LoVo (cell line): ENCODE results near the gene NUDT1.

Experiments
- DNase-seq: peaks from one replicate; pipeline ENCODE4 v3.0.0-alpha.2; 2016; ENCODE audit warnings: low spot score

Gene NUDT1

DNA sequence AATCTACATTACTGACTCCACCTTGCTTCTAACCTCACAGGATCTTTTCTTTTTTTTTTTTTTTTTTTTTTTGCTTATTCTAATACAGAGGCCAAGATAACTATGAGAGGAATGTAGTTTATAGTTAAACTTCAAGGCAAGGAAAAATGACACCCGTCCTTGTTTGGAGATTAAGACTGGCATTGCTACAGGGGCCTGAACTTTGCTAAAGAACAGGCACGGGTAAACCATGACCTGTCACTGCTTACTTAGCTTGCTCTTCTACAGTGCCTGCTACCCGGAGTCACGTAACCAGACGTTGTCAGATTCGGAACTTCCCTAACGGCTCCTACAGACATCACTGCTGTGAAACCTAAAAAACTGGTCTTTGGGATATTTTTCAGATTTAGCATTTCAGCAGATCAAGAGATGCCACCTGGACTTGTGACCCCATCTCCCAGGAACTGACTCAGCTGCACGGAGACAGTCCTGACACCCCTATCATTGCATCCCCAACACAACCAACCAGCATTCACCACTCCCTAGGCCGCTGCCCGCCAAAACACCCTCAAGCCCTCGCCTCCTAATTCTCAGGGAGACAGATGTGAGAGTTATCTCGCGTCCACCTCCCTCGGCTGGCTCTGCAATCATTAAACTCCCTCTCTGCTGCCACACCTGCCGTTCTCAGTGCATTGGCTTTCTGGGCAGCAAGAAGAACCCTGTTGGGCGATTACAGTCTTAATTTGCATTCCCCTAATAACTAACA lies 36.8 kb upstream of the NUDT1 start:
- DNase-seq = no peak

DNA sequence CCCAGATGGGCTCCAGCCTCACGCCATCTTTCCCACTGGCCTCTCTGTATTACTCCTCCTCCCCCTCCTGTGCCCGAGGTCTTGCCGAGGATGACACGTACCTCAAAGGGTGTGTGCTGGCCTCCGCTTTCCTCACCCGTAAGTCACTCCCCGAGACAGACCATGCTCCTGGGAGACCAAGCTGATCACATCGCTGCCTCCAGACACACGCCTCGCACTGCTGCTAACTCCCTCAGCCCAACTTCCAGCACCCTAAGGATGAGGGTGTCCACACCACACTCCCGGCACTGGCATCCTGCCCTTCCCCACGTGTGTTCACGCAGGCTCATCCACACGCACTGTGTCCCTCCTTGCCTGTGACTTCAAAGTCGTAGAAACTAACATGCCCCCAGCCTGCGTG lies 33.3 kb upstream of the NUDT1 start:
- DNase-seq = no peak

DNA sequence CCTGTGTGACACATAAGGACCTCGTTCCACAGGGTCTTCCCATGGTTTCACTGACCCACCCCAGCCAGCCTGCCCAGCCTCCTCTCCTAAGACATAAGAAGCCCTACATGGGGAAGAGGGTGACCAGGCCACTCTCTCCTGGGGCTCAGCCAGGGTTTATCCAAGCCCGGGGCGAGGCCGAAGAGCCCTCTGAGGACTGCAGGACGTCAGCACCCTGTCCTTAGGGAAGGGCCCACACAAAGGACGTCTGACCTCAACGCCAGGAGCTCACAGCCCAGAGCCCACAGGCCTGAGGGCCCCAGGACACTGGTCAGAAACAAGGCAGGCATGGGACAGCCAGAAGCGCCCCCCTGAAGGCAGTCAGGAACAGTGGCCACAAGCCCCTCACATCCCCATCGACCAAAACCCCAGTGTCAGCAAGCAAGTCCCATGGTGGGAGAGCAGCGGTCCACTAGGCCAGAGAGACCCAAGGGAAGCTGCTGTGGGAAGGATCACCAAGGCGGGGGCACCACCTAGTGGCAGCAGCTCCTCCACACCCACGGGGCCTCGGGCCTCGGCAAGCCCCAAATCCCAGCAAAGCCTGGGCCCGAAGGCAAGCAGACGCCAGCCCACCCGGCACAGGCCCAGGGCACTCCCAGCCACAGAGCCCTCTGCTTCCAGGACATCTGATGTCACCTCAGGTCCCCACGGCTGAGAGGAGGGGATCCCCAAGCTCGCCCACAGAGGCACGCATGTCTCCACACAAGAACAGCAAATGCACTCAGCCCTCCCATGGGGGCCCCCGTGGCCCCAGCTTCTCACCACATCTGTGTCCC lies 32.7 kb upstream of the NUDT1 start:
- DNase-seq = no peak

DNA sequence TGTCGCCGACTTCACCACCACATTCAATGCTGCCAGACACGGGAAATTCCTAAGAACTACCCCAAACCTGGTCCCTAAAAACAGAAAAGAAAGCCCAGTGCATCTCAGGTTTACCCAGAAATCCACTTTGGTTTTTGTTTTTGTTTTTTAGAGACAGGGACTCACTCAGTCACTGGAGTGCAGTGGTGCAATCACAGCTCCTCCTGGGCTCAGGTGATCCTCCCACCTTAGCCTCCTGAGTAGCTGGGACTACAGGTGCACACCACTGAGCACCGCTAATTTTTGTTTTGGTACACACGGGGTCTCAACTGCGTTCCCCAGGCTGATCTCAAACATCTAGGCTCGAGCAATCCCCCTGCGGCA lies 32.1 kb upstream of the NUDT1 start:
- no peak for DNase-seq

DNA sequence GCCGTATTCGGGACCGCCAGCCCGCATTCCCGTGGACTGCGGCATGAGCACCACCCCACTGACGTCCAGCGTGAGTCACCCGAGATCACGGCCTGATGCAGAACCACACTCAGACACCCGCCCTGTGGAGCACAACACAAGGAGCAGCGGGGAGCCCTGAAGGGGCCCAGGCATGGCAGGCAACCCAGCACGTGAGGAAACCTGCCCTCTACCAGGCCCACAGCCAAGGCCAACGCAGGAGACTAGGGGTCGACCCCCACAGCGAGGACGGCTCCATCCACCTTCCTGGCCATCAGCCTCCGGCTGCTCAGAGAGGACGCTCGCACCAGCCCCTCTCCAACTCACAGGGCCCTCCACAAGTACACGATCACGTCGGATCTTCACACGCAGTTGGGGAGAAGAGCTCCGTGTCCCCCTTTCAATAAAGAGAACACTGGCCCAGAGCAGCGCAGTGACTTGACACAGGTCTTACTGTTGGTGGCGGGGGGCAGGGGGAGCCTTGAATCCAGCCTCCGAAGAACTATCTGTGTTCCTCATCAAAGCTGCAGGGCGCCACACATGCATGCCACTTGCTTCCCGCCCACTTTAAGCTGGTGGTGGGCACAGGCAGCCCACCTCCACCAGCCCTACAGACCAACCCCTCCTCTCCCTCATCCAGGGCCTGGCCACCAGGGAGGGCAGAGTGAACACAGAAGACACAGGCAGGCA lies 31.3 kb upstream of the NUDT1 start:
- no peak for DNase-seq

DNA sequence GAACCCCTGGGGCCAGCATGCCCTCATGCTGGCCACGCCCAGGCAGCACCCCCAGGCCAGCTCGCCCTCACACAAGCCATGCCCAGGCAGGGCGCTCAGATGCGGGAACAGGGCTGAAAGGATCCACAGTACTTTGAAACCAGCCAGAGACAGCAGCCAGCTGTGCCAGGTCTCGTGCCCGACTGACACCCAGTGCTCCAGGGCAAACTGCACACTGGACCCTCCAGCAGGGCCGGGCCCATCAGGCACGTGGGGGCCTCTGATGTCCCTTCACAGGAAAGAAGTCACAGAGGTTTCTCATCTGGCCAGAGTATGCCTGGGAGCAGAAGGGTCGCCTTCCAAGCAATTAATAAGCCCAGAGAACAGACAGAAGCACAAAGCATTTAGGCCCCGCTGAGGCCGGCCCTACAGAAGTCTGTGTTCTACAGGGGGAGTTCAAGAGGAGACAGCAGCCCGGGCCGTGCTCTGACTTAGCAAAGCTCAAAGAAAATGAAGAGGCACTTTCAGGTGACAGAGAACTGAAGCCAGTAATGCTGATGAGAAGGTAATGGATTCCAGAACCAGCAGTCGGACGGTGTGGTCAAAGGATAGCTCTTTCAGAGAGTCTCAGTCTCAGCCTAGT lies 30.7 kb upstream of the NUDT1 start:
- DNase-seq = no peak

DNA sequence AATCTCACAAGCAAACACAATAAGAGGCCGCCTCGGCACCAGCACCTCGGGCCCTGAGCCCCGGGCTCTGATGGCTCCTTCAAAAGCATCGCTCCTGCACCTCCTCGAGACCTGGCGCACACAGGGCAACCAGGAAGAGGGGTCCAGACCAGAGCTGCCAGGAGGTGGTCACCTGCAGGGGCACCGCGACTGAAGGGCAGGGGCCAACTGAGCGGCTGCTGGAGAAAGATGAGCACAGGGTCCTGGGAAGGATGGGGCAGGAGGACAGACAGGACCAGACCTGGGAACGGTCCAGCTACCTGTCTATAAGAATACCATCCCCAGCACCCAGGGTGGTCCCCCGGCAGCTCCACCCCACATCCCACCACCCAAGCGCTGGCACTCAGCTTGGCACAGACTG lies 30.1 kb upstream of the NUDT1 start:
- DNase-seq = no peak

DNA sequence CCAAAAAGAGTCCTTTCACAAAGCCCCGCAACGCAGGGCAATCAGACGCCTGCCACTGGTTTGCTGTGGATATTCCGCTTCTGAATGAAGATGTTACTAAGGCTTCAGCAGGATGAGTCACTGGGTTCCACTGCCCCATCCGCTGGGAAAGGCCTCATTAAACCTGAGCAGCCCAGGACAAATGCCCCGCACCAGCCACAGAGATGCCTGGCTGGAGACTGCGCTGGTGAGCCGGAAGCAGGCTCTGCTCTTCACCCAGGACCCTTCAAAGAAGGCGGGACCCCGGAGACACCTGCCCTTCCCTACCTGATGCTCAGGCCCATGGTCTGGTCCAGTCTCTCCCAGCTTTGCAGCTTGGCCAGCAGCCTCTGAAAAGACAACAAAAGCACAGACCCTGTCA lies 29.1 kb upstream of the NUDT1 start:
- no peak for DNase-seq

DNA sequence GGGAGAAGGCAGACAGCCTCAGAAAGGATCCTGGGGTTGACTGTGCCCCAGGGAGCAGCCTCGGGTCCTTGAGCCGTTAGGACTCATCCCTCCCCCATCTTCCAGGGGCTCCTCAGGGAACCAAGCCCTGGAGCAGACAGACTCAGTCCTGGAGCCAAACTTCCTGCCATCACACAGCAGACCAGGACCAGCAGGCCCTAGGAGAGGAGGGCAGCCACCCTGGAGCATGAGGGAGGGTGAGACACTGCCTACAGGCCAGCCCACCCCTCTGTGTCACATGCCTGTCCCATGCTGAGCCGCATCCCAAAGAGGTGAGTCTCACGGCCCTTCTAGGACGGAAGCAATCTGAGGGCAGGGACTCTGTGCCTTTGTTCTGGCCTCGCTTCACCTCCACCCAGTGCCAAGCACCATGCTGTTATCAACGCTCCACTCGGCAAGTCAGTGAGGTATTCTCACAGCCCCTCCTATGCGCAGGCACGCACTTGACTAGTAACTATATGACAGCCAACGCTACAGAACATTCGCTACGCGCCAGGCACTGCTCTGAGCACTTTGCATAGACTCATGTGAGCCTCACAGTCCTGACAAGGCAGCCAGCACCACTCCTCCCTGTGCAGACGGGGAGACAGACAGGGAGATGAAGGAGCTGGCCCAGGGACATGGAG lies 28.3 kb upstream of the NUDT1 start:
- DNase-seq = no peak

DNA sequence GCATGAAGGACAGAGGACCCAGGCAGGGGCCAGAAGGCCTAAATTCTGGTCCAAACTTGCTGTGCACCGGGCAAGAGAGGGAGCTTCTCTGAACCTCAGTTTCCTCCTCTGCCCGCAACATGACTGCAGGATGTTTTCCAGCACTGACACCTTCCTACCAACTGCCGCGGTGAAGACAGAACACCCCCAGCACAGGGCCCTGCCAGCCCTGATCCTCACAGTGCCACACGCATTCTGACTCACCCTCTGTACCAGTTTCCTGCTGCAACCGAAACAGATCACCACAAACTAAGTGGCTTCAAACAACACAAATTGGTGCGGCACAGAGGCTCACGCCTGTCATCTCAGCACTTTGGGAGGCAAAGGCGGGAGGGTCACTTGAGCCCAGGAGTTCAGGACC lies 27.4 kb upstream of the NUDT1 start:
- DNase-seq = no peak

DNA sequence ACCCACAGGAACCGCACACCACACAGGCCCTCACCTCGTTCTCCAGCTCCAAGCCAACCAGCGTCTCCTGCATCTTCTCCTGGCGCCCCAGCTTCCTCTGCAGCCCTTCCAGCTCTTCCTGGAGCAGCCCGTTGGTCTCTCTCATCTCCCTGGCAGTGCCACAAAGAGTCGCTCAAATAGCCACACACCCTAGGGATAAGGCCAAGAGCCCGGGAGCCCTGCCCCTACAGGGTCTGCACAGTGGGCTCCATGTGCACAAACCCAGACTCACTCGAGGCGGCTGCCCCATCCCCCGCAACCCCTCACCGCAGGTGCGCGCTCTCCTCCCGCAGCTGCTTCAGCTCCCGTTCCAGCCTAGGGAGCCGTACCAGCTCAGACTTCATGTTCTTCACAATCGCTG lies 26.2 kb upstream of the NUDT1 start:
- DNase-seq = no peak

DNA sequence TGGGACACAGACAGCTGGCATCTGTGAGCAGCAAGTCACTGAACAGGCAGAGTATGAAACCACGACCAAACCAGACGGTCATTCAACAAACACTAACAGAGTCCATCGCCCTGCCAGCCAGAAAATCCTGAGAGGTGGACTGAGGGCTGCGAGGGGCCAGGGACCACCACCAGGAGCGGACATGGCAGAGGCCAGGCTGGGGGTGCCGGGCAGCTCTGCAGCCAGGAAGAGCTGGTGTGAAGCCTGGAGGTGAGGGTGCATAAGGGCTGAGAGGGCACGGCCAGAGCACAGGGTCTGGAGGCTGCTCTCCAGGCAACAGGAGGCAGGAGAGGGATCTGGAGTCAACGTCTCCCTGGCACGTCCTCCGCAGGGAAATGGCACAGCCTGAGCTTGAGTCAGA lies 24.8 kb upstream of the NUDT1 start:
- no peak for DNase-seq

DNA sequence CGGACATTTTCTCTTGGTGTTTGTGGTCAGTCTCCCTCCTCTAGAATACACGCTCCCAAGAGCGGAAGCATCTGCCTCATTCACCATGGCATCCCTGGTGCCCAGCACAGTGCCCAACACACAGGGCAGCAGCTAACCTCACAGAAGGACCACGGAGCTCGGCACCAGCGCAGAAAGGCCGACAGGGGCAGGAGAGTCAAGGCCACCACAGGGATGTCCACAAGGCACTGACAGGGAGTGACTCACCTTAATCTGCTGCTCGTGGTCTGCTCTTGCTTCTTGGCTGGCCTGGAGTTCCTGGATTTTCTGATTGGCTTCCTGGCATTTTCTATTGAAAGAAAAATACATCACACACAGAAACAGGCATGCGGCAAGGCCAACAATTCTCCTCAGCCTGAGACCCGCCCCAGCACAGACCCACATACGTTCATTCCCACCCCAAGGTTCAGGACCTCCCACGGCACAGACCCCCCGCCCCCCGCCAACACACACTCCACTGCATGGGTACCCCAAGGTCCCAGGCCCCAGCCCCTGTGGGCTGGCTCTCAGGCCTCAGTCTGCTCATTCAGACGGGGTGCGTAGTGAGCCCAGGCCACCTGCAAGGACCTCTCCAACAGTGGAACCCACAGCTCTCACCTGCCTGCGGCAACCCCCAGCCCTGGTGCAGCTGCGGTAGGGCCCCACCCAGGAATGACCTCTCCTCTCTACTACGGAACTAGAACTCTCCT lies 24.1 kb upstream of the NUDT1 start:
- DNase-seq = no peak

DNA sequence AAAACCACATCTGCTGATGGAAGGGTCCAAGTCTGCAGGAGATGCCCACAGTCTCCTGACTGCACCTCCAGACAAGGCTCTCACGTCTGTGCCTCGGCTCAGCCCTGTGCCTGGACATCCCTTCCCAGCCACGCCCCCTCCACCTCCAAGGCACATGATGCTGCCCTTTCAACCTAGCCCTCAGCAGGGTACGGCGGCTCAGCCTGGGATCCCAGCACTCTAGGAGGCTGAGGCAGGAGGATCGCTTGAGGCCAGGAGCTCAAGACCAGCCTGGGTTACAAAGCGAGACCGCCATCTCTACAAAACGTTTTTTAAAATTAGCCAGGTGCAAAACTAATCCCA lies 23.6 kb upstream of the NUDT1 start:
- DNase-seq = no peak

DNA sequence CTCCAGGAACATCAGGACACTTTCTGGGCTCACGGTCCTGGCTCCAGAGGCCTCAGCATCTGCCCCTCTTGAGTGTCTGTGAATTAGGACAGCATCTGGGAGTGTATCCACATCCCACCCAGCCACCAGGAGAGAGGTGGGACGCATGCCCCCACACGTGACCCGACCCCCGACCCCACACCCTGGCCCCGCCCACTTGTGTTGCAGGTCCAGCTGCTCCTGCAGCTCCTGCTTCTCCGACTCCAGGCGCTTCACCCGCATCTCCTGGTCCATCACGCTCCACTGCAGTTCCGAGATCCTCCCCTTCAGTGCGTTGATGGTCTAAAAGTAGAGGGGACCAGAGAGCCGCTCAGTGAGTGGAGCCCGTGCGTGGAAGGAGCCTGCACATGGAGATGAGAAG lies 22.9 kb upstream of the NUDT1 start:
- no peak for DNase-seq

DNA sequence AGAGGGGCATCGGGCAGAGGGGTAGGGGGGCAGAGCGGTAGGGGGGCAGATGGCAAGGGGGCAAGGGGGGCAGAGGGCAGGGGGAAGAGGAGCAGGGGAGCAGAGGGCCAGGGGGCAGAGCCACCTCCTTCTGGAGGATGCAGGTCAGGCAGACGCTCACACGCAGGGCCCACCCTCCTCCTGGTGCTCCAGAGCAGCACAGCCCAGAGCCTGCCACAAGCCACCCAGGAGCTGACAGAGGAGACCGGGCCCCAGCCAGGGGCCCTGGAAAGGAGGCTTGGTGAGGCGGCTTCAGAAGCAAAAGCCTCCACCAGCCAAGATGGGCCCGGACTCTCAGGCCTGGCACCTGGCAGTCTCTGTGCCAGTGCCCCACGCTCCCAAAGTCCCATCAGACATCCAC lies 22.4 kb upstream of the NUDT1 start:
- no peak for DNase-seq

DNA sequence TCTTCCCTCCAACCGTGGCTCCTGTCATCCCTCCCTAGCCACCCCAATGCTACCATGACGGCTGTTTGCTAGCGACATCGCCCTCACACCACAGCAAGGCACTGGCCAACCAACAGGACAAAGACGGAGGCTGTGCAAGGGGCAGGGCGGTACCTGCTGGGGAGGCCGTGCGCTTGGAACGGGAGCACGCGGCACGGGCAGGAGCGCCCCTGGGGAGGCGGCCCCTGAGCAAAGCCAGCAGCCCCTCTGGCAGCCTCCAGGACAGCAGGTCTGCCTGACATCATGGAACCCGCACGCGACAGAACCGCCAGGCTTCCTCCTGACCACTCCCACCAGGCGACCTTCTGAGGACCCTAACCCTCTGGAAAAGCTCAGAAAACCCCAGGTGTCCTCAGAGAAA lies 22.0 kb upstream of the NUDT1 start:
- DNase-seq = no peak

DNA sequence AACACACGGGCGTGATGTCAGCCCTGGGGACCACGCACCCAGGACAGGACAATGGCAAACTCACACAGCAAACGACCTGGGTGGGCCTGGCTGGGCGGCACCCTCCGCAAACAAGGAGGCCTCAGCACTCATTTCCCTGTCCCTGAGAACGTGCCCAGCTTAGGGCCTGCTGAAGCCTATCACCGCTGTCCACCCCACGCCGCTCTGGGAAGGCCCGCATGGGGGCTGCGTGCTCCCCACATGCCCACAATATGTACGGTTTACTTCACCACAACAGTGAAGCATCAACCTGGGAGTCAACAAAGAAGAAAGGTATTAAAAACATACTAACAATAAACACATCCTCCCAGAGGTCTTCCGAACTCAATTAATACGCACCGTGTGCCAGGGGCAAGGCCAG lies 21.5 kb upstream of the NUDT1 start:
- no peak for DNase-seq

DNA sequence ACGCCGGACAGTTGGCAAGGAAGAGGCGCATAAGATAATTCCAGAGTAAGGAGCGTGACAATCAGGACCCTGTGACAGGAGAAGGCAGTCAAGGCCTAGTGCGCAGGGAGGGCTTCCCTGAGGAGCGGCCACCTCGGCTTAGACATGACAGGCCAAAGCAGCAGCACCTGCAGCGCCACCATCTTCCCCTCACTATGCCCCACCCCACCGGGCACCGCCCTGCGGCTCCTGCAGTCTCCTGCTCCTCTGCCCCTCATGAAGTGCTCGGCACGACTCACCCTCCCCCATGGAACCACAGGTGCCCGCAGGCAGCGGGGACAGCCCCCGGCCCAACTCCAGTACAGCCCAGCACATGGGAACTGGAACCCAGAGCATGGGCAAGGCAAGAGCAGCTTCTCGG lies 21.1 kb upstream of the NUDT1 start:
- no peak for DNase-seq

DNA sequence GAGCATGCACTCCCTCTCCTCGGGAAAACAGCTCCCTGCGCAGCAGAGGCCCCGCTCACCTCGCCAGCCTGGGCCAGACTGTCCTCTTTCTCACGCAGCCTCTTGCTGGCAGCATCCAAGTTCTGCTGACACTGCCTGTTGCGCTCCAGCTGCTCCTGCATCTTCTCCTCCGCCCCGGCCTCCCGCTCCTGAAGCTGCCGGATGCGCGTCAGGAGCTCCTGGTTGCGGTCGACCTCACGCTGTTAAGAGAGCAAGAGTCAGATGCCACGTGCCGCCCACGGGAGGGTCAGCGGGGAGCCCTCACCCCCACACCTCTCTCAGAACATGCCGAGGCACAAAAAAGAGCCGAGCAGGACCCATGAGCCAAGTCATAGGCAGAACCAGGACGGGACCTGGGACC lies 19.5 kb upstream of the NUDT1 start:
- no peak for DNase-seq

DNA sequence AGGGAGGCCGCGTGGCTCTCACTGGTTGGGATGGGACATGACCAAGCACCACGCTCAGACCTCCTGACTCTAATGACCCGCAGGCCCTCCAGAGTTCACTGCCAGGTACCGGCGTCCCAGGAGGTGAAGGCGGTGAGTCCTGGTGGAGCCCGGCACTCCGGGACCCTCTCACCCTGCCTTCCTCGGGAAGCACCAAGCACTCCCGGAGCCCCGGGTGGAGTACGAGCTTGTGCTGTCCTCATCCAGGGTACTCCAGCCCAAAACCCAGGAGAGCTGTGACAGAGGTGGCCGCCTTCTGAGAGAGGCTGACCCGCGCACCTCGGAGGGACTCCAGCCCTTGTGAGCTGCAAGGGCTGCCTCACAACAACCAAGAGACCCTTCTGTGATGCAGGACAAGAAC lies 18.7 kb upstream of the NUDT1 start:
- no peak for DNase-seq

DNA sequence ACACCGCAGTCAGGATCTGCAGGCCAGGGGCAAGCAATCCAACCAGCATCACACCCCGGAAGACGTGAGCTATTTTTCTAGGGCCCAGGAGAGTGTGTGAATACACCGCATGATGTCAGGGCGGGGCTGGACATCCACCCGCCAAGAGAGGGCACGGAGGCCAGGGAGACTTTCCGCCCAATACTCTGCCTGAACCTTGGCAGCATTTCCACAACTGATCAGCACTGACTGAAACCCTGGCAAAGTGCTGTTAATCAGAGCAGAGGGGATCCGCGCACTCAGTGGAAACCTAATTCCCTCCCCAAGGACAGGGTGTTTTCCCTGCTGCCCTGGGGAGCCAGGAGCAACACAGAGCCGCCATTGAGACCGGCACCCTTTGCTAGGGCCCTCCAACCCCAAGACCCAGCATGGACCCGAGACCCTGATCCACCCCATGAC lies 17.5 kb upstream of the NUDT1 start:
- peak; percentile 7 for DNase-seq
